GM13977 (cell line): ENCODE measurements around the gene EPG5.

Experiments used
- DNase-seq: peaks from one replicate; pipeline ENCODE4 v3.0.0; 2012; ENCODE audit warnings: low spot score
- CTCF ChIP-seq: IDR thresholded peaks from 2 replicates; pipeline ENCODE4 v1.5.1; 2012; ENCODE audit warnings: mild to moderate bottlenecking, control low read depth; ENCODE audit not compliant: insufficient read depth; ENCODE audit errors: extremely low read depth, missing control alignments
- in situ Hi-C: fragments of 300-500 bp; cut with MboI; formaldehyde crosslinking; loops from one replicate; pipeline ENCODE4 v1.12.0; 2022; ENCODE audit warnings: low sequenced_read_pairs, low pct_unique_long_range_greater_than_20kb, mixed read lengths, inconsistent platforms; ENCODE audit not compliant: unreplicated experiment

Gene EPG5

GRCh38 chr18:45864081-45864480 is 103.0 kb downstream of the EPG5 start:
- DNase-seq: no peak
- no peak for TF ChIP-seq CTCF
- in situ Hi-C loops: no loop called here

DNA sequence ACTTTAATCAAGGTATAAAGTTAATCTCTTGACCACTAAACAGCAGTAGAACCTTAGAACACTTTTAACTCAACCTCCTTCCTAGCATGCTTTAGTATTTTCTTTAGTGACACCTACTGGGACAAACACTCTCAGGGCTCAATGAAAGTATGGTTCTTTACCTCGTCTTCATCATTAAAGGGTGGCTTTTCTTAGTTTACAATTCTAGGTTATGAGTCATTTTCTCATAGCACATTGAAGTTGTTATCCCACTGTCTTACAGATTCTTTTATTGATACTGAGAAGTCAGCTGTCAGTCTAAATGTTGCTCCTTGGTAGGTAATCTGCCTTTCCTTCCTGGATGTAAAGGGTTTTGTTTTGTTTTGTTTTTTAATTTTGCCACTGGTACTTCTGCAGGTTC is 103.7 kb downstream of the EPG5 start:
- DNase-seq: no peak
- in situ Hi-C loops: no loop called here
- no peak for TF ChIP-seq CTCF

GRCh38 chr18:45861926-45862325 is 105.2 kb downstream of the EPG5 start:
- DNase-seq: no peak
- no peak for TF ChIP-seq CTCF
- in situ Hi-C loops: no loop called here

DNA sequence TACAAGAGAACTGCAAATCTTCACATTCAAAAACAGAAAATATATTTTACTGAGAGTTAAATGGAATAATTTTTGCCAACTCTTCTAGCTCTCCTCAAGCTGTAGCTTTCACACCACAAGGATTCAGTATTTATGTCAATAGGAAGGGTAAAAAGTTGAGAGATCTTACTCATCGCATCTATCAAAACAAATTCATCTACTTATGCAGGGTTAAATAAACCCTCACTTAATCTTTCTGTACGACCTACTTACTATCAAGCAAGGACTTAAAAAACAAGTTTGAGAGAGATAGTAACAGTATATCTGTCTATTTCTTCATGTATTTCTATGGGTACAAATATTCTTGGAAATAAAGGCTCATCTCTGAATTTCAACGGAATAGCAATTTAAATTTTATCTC is 106.2 kb downstream of the EPG5 start:
- no peak for TF ChIP-seq CTCF
- DNase-seq: no peak
- in situ Hi-C loops: no loop called here

- DNase-seq: no peak
- in situ Hi-C loops: no loop called here
- no peak for TF ChIP-seq CTCF
These were observed 106.6 kb downstream of the EPG5 start for GRCh38 chr18:45860492-45860891.

DNA sequence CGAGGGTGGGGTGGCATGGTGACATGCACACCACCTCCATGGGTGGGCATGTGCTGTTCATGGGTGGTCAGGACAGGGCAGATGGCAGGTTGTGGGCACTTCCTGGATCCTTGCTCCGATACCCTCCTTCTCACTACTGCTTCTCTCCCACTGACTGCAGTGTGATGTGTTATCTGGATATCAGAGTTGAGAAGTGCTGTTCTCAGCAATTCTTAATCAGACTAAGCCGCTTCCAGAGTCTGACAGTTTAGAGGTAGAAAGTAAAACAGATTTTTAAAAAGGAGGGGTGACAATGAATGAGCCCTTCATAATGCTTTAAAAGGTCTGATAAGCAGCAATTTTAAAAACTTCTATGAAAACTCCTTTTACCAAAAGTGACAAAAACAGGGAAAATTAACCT is 107.8 kb downstream of the EPG5 start:
- in situ Hi-C loops: no loop called here
- DNase-seq: no peak
- TF ChIP-seq CTCF: no peak

- no peak for DNase-seq
- in situ Hi-C loops: no loop called here
- TF ChIP-seq CTCF: no peak
These were observed 110.6 kb downstream of the EPG5 start for GRCh38 chr18:45856531-45856930.
